Uterus (tissue), 4 donors: ENCODE results near the gene TMEM109. TPM values are rescaled to one million over a fixed set of nuclear protein-coding genes. Genes with fewer than 3 reads are reported as not detected.

ENCODE experiments used
- DNase-seq, 2 donors: peaks; one replicate each; pipeline ENCODE4 v3.0.0-alpha.2; 2019 to 2020
- H3K27ac ChIP-seq, 2 donors: fragments of 200-600 bp; sonication (generic); 1 replicate in 1 of 2; 2 replicates in 1 of 2; pipeline ENCODE4 v1.5.1; 2016 to 2018
- H3K27me3 ChIP-seq, 2 donors: fragments of 200-600 bp; sonication (generic); one replicate each; pipeline ENCODE4 v1.5.1; 2018 to 2019; ENCODE audit warnings: control low read depth in 1 of 2
- H3K36me3 ChIP-seq, 2 donors: fragments of 200-600 bp; sonication (generic); one replicate each; pipeline ENCODE4 v1.5.1; 2019; ENCODE audit warnings: control low read depth in 1 of 2
- H3K4me1 ChIP-seq, 2 donors: fragments of 200-600 bp; sonication (generic); one replicate each; pipeline ENCODE4 v1.5.1; 2018 to 2019; ENCODE audit warnings: control low read depth in 1 of 2
- H3K4me3 ChIP-seq, 2 donors: fragments of 200-600 bp; sonication (generic); 1 replicate in 1 of 2; 2 replicates in 1 of 2; pipeline ENCODE4 v1.5.1; 2018 to 2019; ENCODE audit warnings: mild to moderate bottlenecking in 1 of 2
- H3K9me3 ChIP-seq, 2 donors: fragments of 200-600 bp; sonication (generic); one replicate each; pipeline ENCODE4 v1.5.1; 2019; ENCODE audit warnings: control low read depth in 1 of 2
- CTCF ChIP-seq, 4 experiments: fragments of 200-600 bp in 2 of 4; fragments of 450-650 bp in 2 of 4; sonication (generic) in 2 of 4; IDR thresholded peaks; one replicate each; pipeline ENCODE4 v1.5.1; 2016 to 2019; ENCODE audit warnings: antibody characterized with exemption in 4 of 4, mild to moderate bottlenecking in 2 of 4, moderate library complexity in 1 of 4
- POLR2A ChIP-seq, 2 donors: fragments of 450-650 bp; IDR thresholded peaks; one replicate each; pipeline ENCODE4 v1.6.1; 2016; ENCODE audit warnings: antibody characterized with exemption in 2 of 2, mild to moderate bottlenecking in 1 of 2, moderate library complexity in 1 of 2
- intact Hi-C: fragments of 100-400 bp; cut with DNase I; formaldehyde crosslinking; loops from one replicate; pipeline ENCODE4 v1.15.1; 2023; ENCODE audit warnings: low total_unique reads
- total RNA-seq, 4 donors: library from RNA; depleted of rRNA in 3 of 4; stranded (reverse); fragments of >200 nt in 3 of 4; gene quantifications; one replicate each; pipeline versions ENCODE4 v1.1.0 to v1.2.4, GENCODE V29; 2014 to 2023
- donor health status: DM: yes; HTN: yes; CAD: no.

TMEM109 gene
- total RNA-seq, 4 donors from 2014 or later: 37.1 to 155 (median 75.3) TPM

DNA sequence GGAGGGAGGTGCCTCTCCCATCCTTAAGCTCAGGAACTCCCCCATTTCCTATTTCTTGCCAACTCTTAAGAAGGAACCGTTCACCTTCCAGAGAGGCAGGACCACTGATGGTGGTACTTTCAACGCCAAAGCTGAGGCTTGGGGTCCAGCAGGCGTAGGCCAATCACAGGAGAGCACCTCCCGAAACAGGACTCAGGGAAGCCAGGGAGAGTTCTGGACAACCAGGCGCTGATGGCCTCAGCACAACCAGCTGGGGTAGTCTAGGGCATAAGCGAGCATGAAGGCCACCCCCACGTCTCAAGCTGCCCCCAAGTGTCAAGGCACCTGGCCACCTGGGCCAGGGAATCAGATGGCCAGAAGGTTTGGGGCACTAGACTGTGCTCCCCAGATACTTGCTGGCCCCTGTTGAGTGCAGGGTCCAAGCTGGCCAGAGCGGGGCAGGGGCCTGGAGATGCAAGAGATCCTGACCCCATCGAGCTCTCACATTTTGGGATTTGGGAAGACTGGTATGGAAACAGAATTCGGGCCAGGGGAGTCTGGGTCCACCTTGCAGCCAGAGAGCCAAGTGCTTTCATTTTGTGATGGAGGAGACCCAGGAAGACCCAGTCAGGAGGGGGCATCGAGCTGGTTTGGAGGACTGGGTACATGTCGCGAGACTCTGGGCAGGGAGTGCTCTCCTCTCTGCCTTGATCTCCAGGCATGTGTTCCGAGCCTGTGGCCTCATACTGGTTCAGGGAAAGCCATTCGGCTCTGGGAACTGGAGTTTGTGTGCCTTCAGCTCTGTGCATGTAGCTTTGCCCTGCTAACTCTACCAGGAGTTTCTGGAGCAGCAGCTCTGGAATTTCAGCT lies 58.4 kb downstream of the TMEM109 start:
- Histone ChIP-seq H3K9me3 (no peaks in the 10 kb centered on the region), H3K4me1 (no peaks in the 10 kb centered on the region), H3K27me3 (no peaks in the 10 kb centered on the region), H3K4me3 (no peak overlapping the region), H3K27ac (no peak overlapping the region), H3K36me3 (no peaks in the 10 kb centered on the region)
- intact Hi-C loops: no loop called here
- no peak for DNase-seq
- TF ChIP-seq CTCF (IDR thresholded peaks at IDR 0.05) (no peak), POLR2A (IDR thresholded peaks at IDR 0.05) (no peak)

Other genes with a start within 250 kb of the TMEM109 start
- 1 to 10 TPM in 2 of 4 donors, under 1 TPM in 1, not detected in 1; 0.98 to 9.5 (median 2.1) TPM for gene MS4A8, start 214.5 kb upstream of the TMEM109 start, total RNA-seq
- gene MS4A18, start 189.4 kb upstream of the TMEM109 start, total RNA-seq: not detected
- gene MS4A15, start 157.3 kb upstream of the TMEM109 start, total RNA-seq: not detected
- gene MS4A10, start 128.8 kb upstream of the TMEM109 start, total RNA-seq: not detected
- gene CCDC86, start 72.0 kb upstream of the TMEM109 start, total RNA-seq: 10 to 100 TPM in 1 of 4 donors, 1 to 10 TPM in 3; 7.4 to 23.0 (median 8.3) TPM
- gene PTGDR2, start 58.2 kb upstream of the TMEM109 start, total RNA-seq: 1 to 10 TPM in 1 of 4 donors, under 1 TPM in 2, not detected in 1; 0.21 to 4.6 (median 0.49) TPM
- not detected for gene ZP1, start 46.6 kb upstream of the TMEM109 start, total RNA-seq
- gene PRPF19, start 7.6 kb upstream of the TMEM109 start, total RNA-seq: 10 to 100 TPM; 19.4 to 70.1 (median 50.2) TPM
- gene TMEM132A, start 10.3 kb downstream of the TMEM109 start, total RNA-seq: 10 to 100 TPM in 2 of 4 donors, under 1 TPM in 2; under 0.01 to 47.7 (median 7.7) TPM
- gene SLC15A3, start 38.0 kb downstream of the TMEM109 start, total RNA-seq: 10 to 100 TPM in 3 of 4 donors, 1 to 10 TPM in 1; 5.9 to 44.5 (median 28.7) TPM
- gene CD6, start 57.5 kb downstream of the TMEM109 start, total RNA-seq: 1 to 10 TPM in 1 of 4 donors, under 1 TPM in 2, not detected in 1; 0.26 to 2.0 (median 0.91) TPM
- gene CD5, start 188.3 kb downstream of the TMEM109 start, total RNA-seq: under 1 TPM in 3 of 4 donors, not detected in 1; under 0.01 to 0.14 (median 0.12) TPM
- 10 to 100 TPM in 2 of 4 donors, 1 to 10 TPM in 1, under 1 TPM in 1; 0.26 to 26.3 (median 13.3) TPM for gene VPS37C, start 247.3 kb downstream of the TMEM109 start, total RNA-seq